Adrenal gland (tissue), 5 donors: ENCODE results near the gene C2orf42.

Experiments
- CTCF ChIP-seq, 6 experiments: fragments of 450-650 bp in 4 of 6; fragments of 200-600 bp in 2 of 6; sonication (generic) in 1 of 6; IDR thresholded peaks; 1 replicate in 5 of 6; 2 replicates in 1 of 6; pipeline versions ENCODE4 v1.5.1 to v1.8.0; 2016 to 2021; ENCODE audit warnings: antibody characterized with exemption in 6 of 6, mild to moderate bottlenecking in 2 of 6, moderate library complexity in 1 of 6
- POLR2A ChIP-seq, 2 donors: fragments of 450-650 bp; IDR thresholded peaks; one replicate each; pipeline ENCODE4 v1.6.1; 2017; ENCODE audit warnings: antibody characterized with exemption in 2 of 2, mild to moderate bottlenecking in 2 of 2, moderate library complexity in 1 of 2
- donor health status: DM: no; HTN: no; CAD: no.

GRCh38 chr2:70123051-70123828 lies 67.6 kb downstream of the C2orf42 start:
- TF ChIP-seq POLR2A (IDR thresholded peaks at IDR 0.05) (peak; percentile 12 to 79), CTCF (IDR thresholded peaks at IDR 0.05) (peak in 1 of 6 experiments; percentile 15)
